Erythroblast (primary cell): ENCODE results near the gene PDE4DIP.
"Not testable (repeated sequence)": the region's sequence is repeated elsewhere in the genome, so short reads cannot be mapped to it uniquely, and the experiment has no call there.

ENCODE experiments used
- DNase-seq, 2 experiments: peaks; one replicate each; lab custom pipeline; 2025; lab: John Stamatoyannopoulos, UW

The PDE4DIP gene

DNA sequence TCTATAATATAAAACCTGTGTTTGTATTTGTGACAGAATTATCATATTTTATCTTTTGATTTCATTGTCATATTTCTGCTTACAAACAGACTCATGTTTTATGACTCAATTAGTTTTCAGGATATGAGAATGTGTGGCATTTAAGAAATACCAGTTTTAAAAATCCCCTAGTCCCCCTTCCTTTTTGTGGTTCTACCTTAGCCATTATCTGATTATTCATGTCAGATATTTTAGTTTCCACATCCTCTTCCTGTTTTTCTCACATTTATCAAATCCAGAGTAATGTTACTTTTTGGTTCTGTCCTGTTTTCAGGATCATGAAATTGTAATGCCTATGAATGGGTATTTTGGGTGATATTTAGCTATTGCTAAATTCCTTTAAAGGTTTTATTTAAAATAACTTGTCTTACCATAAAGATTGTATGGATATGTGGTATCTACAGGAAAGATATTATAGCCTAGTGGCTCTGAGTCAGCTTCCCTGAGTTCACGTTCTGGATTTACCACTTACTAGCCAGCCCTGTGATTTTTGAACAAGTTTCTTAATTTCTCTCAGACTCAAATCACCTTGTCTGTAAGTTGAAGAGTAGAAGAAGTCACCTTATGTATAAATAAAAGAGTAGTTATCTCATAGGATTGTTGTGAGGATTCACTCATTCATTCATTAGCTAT is 131.8 kb downstream of the PDE4DIP start:
- DNase-seq = not testable (repeated sequence)

DNA sequence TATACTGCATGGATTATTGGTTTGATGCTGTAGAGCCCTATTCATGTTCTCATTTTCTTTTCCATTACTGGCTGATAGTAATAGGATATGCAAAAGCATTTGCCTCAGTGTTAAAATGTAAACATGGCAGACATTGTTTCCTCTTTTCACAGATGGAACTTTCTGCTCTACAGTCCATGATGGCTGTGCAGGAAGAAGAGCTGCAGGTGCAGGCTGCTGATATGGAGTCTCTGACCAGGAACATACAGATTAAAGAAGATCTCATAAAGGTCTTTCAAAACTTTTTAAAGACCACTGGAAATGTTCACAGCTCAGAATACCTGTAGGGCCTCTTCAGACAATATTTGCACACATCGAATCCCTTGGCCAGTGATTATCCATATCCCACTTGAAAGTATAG is 133.6 kb downstream of the PDE4DIP start:
- peak in 1 of 2 experiments; percentile 62 for DNase-seq

DNA sequence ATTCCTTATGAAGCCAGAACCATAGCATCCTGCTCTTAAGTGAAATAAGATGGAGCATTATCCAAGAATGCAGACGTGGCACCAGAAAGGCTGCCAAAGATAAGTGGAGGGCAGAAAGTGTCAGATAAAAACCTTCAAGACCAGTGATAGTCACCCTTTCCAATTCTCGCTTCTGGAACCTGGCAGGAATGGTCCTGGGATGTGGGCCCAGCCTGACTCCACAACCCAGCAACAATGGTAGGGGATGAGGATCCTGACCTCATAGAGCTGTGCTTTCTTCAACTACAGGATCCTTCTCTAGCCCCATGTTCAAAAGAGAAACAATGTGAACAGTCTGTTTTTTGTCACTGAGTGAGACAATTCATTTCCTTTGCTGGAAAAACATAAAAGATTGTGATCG is 145.2 kb downstream of the PDE4DIP start:
- DNase-seq = peak; percentile 35 to 66

DNA sequence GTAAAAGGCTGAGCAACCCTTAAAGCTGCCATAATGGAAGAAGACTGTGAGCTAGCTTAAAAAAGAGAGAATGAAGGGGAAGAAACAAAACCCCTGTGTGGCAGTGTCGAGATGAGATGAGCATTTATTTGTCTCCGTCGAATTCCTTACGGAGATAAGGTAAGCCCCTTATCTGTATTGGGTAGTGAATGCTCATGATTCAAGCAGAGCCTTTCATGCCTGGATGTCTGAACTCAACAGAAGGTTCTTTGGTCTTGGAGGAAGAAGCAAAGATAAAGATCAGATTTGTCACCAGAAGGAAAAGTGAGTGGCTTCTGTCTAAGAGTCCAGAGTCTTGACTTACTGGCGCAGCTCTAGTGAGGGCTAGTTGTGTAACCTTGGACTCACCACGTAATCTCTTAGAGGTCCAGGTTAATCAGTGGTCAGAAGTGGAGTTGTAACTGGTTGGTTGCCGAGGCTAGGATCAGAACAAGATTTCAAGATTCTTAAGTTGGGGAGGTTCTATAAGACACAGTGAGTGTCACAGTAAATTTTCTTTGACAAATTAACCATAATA is 146.1 kb downstream of the PDE4DIP start:
- not testable (repeated sequence) for DNase-seq

DNA sequence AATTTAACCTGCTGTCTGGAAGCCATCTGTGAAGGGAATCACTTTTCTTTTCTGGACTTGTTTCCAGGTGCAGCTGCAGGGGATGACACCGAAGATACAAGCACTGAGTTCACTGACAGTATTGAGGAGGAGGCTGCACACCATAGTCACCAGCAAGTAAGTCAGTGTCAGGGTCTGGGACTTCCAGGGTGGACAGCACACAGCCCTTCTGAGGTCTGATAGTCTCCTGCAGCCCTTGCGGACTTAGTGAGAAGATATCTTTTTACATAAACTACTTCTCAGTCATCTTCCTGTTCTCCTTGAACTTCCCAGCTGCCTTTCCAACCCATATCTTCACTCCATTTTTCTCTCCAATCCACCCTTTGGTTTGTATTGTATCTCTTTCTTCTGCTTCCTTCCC is 147.6 kb downstream of the PDE4DIP start:
- not testable (repeated sequence) for DNase-seq

DNA sequence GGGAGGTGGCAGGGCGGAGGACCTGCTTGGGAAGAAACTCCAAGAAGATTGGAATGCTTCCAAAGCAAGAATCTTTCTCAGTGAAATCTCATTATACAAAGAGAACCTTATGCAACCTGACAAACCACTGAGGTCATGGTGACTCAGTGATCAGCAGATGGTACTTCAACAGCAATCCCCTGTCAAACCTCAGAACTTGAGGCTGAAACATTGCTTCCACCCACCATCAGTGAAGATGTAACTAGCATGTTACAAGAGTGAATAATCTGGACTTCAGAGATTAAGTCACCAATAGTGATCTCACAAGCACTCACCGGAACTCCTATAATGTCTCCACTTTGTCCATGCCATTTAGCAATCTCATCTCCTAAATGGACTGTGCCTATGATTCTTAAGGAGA is 148.1 kb downstream of the PDE4DIP start:
- not testable (repeated sequence) for DNase-seq

DNA sequence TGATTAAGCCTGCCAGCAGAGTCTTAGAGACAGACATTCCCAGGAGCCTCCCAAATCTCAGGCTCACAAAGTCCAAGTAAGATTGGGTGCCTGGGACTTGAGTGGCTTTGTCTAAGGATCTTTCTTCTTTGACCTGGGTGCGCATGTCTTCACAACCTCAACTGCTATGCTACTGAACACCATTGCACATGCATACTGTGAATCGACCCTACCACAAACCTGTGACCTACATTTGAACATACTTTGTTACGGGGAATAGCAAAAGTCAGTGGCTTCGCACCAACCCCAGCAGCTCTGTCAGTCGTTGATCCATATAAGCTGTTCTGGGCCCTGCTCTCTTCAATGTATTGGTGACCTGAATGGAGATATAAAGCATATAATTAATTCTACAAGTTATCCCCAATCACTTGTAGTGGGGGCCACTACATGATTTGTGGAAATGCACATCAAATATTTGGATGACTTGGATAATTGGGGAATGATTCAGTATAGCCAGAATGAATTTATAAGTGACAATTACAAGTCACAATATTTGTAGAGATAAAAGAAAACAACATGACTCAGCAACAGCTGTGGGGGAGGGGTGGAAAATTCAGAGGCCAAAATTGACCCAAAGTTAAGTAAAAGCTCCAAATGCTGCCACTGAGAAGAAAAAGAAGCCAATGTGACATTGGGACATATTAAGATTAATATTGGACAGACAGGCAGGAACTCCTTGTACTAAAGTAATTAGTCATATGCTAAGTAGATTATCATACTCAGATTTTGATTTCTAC is 152.4 kb downstream of the PDE4DIP start:
- DNase-seq = peak; percentile 11 to 20

DNA sequence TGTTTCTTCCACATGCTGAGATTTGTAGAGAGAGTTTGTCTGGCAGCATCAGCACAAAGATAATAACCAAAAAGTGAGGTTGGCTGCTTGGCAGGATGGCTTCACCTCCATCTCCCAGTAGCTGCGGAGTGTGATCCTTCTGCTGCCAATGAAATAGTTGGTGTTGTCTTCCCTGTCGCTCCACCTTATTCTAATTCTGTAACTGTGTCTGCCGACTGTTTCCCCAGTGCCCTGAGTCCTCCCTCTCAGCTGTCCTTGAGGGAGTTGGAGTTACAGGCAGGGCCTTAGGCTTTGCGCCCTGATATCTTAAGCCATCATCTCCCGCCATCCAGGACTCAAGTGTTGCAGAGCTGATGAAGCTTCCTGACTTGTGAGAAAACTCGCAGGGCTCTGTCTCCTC is 153.2 kb downstream of the PDE4DIP start:
- not testable (repeated sequence) for DNase-seq

DNA sequence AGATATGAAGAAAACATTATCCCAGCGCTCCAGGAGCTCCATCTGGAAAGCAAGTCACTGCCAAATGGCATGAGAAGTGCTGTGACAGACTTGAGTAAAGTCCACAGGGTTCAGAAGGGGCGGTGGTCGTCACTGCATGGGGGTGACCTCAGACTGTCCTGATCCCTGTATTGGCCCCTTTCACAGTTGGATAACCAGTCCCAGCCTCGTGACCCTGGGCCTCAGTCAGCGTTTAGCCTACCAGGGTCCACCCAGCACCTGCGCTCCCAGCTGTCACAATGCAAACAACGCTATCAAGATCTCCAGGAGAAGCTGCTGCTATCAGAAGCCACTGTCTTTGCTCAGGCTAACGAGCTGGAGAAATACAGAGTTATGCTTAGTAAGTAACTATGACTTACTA is 158.4 kb downstream of the PDE4DIP start:
- not testable (repeated sequence) for DNase-seq

DNA sequence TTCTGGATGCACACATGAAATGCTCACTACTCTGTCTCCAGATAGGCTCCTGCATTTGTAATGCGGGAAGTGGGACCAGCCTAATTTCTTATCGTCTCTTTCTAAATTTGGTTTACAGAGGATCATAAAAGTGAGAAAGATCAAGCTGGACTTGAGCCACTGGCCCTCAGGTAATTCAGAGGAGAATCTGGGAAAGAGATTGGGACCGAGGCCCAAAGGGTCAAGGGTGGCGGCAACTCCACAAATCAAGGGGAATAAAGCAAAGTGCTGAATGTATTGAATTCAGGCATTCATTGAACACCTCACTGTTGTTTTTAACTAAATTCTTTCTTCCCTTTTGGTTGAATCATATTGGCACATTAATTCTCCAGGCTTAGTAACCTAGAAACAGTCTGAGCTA is 164.1 kb downstream of the PDE4DIP start:
- not testable (repeated sequence) for DNase-seq

DNA sequence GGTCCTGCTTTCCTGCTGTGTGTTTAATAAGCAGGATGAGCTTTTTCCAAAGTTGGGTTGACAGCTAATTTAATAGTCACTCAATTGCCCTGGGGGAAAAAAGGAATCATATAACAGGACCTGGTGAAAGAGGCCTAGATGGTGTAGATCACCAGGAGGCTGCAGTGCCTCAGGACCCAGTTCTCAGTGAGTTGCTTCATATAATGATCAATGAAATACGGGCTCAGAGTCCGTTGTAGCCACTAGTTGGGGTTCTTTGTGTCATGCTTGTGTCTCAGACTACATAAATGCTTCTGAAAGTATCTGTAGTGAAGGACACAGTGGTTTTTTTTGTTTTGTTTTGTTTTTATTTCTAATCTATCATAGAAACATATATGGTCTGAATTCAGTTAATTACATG is 164.5 kb downstream of the PDE4DIP start:
- DNase-seq = not testable (repeated sequence)

DNA sequence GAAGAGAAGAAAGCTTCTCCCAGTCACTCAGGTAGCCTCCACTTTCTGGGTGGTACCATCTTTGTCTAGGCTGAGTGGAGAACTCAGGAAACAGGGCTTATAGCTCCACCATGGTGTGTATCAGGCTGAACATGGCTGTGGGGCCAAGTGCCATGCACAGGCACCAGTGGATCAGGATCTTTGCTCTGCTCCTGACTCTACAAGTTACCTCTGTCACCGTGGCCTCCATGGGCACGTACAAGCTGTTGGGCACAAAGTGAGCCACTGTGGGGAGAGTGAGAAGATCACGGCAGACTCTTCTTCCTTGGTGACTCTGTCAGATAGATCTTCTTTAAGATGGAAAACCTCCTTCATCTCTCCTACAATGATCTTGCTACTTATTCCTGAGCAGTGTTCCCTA is 165.5 kb downstream of the PDE4DIP start:
- DNase-seq = not testable (repeated sequence)

DNA sequence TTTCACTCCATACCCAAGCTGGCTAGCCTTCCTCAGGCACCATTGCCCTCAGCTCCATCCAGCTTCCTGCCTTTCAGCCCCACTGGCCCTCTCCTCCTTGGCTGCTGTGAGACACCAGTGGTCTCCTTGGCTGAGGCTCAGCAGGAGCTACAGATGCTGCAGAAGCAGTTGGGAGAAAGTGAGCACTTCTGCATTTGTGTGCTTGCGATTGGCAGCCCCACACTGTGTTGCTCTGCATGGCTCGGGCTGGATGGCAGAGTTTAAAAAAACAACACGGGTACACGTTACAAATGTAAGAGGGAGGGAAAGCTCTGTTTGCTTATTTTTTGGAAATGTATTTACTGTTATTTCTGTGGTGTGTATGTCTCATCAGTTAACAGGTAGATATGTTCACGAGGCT is 168.4 kb downstream of the PDE4DIP start:
- not testable (repeated sequence) for DNase-seq

DNA sequence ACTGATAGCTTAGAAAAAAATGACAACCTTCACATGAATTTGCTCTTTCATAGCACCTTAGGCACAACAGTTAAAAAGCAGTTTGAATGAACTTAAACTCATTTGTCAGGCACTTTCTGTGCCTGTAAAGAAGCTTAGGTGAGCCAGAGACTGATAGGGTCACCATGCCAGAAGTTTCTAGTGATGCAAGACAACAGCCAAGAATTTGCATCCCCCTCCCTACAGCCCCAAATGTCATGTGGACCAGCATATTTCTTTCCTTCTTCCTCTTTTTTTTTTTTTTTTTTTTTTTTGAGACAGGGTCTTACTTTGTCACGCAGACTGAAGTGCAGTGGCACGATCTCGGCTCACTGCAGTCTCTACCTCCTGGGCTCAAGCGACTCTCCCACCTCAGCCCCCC is 169.3 kb downstream of the PDE4DIP start:
- DNase-seq = not testable (repeated sequence)

DNA sequence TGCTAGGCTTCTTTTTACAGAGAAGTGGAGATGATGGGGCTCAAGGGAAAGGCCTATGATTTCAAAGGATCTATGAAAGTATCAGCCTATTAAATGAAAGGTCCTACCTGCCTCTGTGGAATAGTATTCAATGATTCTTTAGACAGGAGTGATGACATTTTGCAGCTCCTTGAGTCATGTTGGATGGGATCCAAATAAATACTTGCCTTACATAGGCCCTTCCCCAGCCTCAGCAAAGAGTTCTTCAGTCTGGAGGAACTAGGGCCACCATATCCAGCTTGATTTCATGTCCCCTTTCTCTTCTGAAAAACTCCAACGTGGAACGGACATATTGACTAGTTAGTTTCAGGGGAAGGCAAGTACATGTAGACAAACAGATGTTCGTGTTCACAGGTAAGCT is 171.3 kb downstream of the PDE4DIP start:
- not testable (repeated sequence) for DNase-seq

DNA sequence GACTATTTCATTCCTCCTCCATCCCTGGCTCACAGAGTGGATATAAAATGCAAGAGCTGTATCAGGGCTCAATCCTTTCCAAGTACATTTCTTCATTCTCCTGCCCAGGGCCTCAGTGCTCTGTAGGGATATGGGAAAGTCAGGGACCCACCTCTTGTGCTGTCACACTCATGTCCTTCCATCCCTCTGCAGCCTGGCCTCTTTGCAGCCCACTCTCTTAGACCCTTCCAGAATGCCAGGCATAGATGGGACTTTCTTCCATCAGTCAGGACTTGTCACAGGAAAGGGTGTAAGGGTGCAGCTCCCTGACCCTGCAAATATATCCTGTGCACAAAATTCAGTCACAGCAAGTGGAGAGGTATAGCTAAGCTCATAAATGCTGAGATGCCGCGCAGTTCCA is 172.4 kb downstream of the PDE4DIP start:
- DNase-seq = not testable (repeated sequence)

DNA sequence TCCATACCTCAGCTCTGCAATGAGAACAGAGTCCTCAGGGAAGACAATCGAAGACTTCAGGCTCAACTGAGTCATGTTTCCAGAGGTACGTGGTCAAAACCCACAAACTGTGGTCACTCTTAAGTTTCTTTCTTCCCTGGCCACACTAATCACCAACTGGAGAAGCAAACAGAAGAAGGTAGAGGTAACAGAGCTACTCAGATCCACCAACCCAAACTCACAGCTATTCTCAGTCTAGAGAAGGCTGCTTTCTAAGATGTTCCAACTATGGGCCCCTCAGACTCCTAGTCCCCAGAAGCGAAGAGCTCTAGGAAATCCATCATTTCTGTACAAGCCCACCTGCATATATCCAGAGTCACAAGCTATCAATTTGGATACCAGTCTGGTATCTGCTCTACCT is 174.3 kb downstream of the PDE4DIP start:
- DNase-seq = not testable (repeated sequence)

DNA sequence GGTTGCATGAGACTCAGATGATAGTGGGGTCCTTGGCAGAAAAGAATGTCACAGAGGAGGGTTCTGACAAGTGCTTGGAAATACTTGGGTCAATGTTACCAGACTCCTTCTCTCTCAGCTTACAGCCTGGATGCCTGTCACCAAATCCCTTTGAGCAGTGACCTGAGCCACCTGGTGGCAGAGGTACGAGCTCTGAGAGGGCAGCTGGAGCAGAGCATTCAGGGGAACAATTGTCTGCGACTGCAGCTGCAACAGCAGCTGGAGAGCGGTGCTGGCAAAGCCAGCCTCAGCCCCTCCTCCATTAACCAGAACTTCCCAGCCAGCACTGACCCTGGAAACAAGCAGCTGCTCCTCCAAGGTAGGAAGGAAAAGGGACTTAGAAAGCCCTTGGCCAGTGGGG is 180.1 kb downstream of the PDE4DIP start:
- DNase-seq = not testable (repeated sequence)

DNA sequence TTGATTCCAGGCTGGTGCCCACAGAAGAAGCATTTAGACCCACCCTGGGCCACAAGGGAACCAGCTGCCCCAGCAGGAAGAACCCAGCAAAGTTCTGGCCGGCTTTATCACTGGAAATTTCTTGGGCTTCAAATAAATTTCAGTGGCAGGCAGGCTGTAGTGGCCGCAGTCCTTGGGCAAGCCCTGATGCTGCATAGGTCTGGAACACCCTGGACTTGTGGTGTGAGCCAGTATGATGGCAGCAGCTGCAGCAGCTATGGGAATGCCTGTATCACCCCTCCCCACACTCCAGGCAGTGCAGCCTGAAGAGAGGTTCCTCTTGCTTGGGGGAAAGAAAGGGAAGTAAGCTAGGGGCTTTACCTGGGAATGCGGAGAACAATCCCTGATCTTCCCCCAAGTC is 189.7 kb downstream of the PDE4DIP start:
- DNase-seq = not testable (repeated sequence)

DNA sequence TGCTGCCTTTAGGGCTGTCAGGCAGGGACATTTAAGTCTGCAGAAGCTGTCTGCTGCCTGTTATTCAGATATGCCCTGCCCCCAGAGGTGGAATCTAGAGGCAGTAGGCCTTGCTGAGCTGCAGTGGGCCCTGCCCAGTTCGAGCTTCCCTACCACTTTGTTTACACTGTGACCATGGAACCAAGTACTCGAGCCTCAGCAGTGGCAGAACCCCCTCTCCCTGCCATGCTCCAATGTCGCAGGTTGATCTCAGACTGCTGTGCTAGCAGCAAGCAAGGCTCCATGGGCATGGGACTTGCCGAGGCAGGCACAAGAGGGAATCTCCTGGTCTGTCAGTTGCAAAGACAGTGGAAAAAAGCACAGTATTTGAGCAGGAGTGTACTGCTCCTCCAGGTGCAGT is 198.8 kb downstream of the PDE4DIP start:
- DNase-seq = not testable (repeated sequence)

DNA sequence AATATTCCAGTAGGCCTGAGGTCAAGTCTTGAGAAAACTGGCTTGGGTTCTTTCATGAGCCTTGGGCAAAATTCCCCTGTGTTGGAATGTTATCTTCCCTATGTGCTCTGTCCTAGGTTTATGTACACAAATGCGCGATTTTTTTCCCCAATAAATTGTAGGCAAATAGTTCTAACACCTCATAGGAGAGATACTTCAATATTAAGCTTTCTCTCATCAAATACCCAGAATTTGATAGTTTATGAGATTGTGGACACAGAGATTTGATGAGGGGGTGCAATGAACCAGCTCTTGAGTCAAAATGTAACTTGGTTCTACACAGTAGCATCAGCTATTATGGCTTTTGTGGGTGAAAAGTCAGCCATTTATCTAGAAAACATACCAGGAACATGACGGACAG is 220.4 kb downstream of the PDE4DIP start:
- not testable (repeated sequence) for DNase-seq

DNA sequence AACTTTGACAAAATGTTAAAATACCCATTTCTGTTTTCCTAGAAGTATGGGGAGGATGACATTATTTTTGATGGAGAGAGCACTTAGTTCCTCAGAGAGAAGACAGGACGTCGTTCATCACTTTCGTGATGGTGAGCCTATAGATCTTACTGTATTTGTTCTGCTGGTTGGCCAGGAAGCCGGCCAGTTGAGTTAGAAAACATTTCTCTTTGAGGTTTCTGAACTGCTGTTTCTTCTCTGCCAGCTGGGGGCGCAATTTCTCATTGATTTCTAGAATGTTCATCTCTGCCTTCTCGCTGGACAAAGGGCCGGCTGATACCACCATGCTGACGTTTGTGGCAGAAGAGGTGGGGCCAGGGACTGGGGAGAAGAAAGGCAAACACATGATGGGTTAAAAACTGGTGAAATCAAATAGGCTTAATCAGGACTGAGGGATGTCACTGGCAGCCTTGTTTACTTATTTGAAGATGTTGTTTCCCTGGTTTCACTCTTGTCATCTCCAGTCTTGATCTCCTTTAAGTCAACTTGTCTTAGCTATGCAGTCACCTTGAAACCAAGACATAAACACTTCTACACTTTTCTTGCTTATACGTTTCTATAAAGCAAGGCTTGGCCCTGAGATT is 231.4 kb downstream of the PDE4DIP start:
- not testable (repeated sequence) for DNase-seq
